Left lung (tissue), 10 donors: ENCODE results near the gene TBCC. TPM values are rescaled to one million over a fixed set of nuclear protein-coding genes. Genes with fewer than 3 reads are reported as not detected.
A peak's percentile ranks its signal among the peaks of the same experiment; 100 is the strongest.

Source experiments
- ATAC-seq: fragments of 200-7000 bp; cut with Tn5 transposase; one replicate; pipeline ENCODE4 v1.9.1; 2020; ENCODE audit warnings: moderate library complexity
- DNase-seq, 4 donors: peaks; one replicate each; pipeline ENCODE4 v3.0.0-alpha.2; 2013 to 2020
- H3K27ac ChIP-seq, 2 donors: fragments of 200-600 bp; sonication (generic) in 1 of 2; one replicate each; pipeline versions ENCODE4 v1.5.0 to v1.8.0; 2020 to 2021
- H3K27me3 ChIP-seq, 2 donors: fragments of 200-600 bp; sonication (generic) in 1 of 2; one replicate each; pipeline versions ENCODE4 v1.5.0 to v1.8.0; 2020 to 2021
- H3K36me3 ChIP-seq, 2 donors: fragments of 200-600 bp; sonication (generic) in 1 of 2; one replicate each; pipeline versions ENCODE4 v1.5.0 to v1.8.0; 2020 to 2021
- H3K4me1 ChIP-seq, 2 donors: fragments of 200-600 bp; one replicate each; pipeline ENCODE4 v1.8.0; 2021
- H3K4me3 ChIP-seq, 2 donors: fragments of 200-600 bp; sonication (generic) in 1 of 2; one replicate each; pipeline versions ENCODE4 v1.5.0 to v1.8.0; 2020 to 2021; ENCODE audit warnings: mild to moderate bottlenecking in 1 of 2
- H3K9me3 ChIP-seq, 2 donors: fragments of 200-600 bp; sonication (generic) in 1 of 2; one replicate each; pipeline versions ENCODE4 v1.5.0 to v1.8.0; 2020 to 2021
- intact Hi-C, 2 donors: fragments of 100-400 bp; cut with DNase I; formaldehyde crosslinking; loops; one replicate each; pipeline versions ENCODE4 v1.11.2 to v1.14.2; 2022
- polyA plus RNA-seq, 6 donors: library from polyadenylated mRNA; unstranded; fragments of 120-200 nt; gene quantifications; one replicate each; pipeline ENCODE4 v1.2.1, GENCODE V29; 2013; ENCODE audit not compliant: insufficient read length in 6 of 6
- total RNA-seq, 2 donors: library from RNA; stranded (reverse); fragmentation: NEBNext Ultra II Directional; extraction: Animal tissue kit (Norgen Biotek cat#: 25700); gene quantifications; one replicate each; pipeline ENCODE4 v1.2.1, GENCODE V29; 2021
- TF ChIP-seq, protein P1 (sequence below), 2 donors: fragments of 200-600 bp; sonication (generic) in 1 of 2; IDR thresholded peaks; one replicate each; pipeline versions ENCODE4 v1.5.0 to v1.8.0; 2021; ENCODE audit warnings: antibody characterized with exemption in 2 of 2
- donor health status: DM: no; HTN: yes; CAD: no.
- donor health status: DM: no; HTN: no; CAD: no.

Gene TBCC
- total and polyA plus RNA-seq, 8 donors = 15.6 to 20.4 (median 18.3) TPM

- DNase-seq (no peak), ATAC-seq (no peak)
- TF ChIP-seq, protein P1, sequence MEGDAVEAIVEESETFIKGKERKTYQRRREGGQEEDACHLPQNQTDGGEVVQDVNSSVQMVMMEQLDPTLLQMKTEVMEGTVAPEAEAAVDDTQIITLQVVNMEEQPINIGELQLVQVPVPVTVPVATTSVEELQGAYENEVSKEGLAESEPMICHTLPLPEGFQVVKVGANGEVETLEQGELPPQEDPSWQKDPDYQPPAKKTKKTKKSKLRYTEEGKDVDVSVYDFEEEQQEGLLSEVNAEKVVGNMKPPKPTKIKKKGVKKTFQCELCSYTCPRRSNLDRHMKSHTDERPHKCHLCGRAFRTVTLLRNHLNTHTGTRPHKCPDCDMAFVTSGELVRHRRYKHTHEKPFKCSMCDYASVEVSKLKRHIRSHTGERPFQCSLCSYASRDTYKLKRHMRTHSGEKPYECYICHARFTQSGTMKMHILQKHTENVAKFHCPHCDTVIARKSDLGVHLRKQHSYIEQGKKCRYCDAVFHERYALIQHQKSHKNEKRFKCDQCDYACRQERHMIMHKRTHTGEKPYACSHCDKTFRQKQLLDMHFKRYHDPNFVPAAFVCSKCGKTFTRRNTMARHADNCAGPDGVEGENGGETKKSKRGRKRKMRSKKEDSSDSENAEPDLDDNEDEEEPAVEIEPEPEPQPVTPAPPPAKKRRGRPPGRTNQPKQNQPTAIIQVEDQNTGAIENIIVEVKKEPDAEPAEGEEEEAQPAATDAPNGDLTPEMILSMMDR (IDR thresholded peaks at IDR 0.05) = no peak
- H3K27me3 ChIP-seq = no peaks in the 10 kb centered on the region
- H3K27ac ChIP-seq = no peak overlapping the region
- H3K9me3 ChIP-seq = no peaks in the 10 kb centered on the region
- H3K36me3 ChIP-seq = peaks cover 0 to 6% of the 10 kb centered on the region in 2 donors
- H3K4me1 ChIP-seq = no peaks in the 10 kb centered on the region
- no peak overlapping the region for H3K4me3 ChIP-seq
- intact Hi-C loops = no loop called here
Measured at GRCh38 chr6:42756722-42757121, 10.8 kb upstream of the TBCC start.

DNA sequence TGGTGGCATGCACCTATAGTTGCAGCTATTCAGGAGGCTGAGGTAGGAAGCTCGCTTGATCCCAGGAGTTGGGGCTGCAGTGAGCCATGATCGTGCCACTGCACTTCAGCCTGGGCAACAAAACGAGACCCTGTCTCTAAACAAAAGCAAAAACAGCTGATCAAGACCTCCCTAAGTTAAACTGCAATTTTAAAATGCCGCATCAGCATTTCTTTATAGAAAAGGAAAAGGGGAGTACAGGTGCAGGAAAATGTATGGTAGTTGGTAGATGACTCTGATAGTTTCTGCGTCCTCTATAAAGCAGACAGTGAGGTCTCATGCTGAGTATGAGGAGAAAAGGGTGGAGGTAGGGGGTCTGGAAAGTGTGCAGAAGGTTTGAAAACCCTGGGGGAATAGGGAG, 8.9 kb upstream of the TBCC start:
- ATAC-seq = no peak

DNA sequence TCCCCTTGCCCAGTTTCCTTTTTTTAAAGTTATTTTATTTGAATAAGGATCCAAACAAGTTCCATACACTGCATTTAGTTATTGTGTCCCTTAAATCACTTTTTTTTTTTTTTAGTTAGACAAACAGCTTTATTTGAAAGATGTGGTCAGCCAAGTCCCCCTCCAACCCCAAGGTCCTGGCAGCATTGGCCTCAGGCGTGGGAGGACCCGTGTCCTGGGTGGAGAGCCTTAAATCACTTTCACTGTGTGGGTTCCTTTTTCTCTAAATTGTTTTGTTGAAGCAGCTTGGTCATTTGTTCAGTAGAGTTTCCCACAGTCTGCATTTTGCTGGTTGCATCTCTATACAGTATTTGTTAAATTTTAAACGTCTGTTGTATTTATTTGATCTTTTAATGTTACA, 5.2 kb upstream of the TBCC start:
- intact Hi-C loops = no loop called here
- ATAC-seq (no peak), DNase-seq (no peak)
- H3K4me3 ChIP-seq = no peak overlapping the region
- H3K4me1 ChIP-seq = peaks cover 2 to 12% of the 10 kb centered on the region in 2 donors
- no peaks in the 10 kb centered on the region for H3K36me3 ChIP-seq
- H3K9me3 ChIP-seq = no peaks in the 10 kb centered on the region
- no peak overlapping the region for H3K27ac ChIP-seq
- no peaks in the 10 kb centered on the region for H3K27me3 ChIP-seq
- TF ChIP-seq, protein P1 (IDR thresholded peaks at IDR 0.05) = no peak

More for the DNA sequence above, 8.9 kb upstream of the TBCC start:
- H3K27ac ChIP-seq = no peak overlapping the region
- H3K4me1 ChIP-seq = no peaks in the 10 kb centered on the region
- no peak for DNase-seq
- intact Hi-C loops = no loop called here
- TF ChIP-seq, protein P1 (IDR thresholded peaks at IDR 0.05) = no peak
- no peaks in the 10 kb centered on the region for H3K9me3 ChIP-seq
- H3K27me3 ChIP-seq = no peaks in the 10 kb centered on the region
- no peak overlapping the region for H3K4me3 ChIP-seq
- H3K36me3 ChIP-seq = no peaks in the 10 kb centered on the region

GRCh38 chr6:42748203-42748898, 2.4 kb upstream of the TBCC start:
- intact Hi-C loops = no loop called here
- Histone ChIP-seq H3K36me3 (no peaks in the 10 kb centered on the region), H3K4me1 (peaks cover 5 to 32% of the 10 kb centered on the region in 2 donors), H3K9me3 (no peaks in the 10 kb centered on the region), H3K4me3 (peak overlapping the region in 1 of 2 donors; percentile 99), H3K27ac (peak overlapping the region in 1 of 2 donors; percentile 95), H3K27me3 (no peaks in the 10 kb centered on the region)
- ATAC-seq (no peak), DNase-seq (no peak)
- TF ChIP-seq, protein P1 (IDR thresholded peaks at IDR 0.05) = no peak

- Histone ChIP-seq H3K4me1 (peaks cover 5 to 37% of the 10 kb centered on the region in 2 donors), H3K27me3 (no peaks in the 10 kb centered on the region), H3K36me3 (no peaks in the 10 kb centered on the region), H3K4me3 (peak overlapping the region; percentile 68 to 99), H3K9me3 (no peaks in the 10 kb centered on the region), H3K27ac (peak overlapping the region; percentile 95)
- ATAC-seq = peak; percentile 87
- intact Hi-C loops = no loop called here
- TF ChIP-seq, protein P1 (IDR thresholded peaks at IDR 0.05) = no peak
- DNase-seq = peak; percentile 89 to 96 (median 92)
Measured at GRCh38 chr6:42746463-42747391, 824 bp upstream of the TBCC start.
